Measurements from ENCODE around the gene CCDC188. TPM values are rescaled to one million over a fixed set of nuclear protein-coding genes. Genes with fewer than 3 reads are reported as not detected.

The CCDC188 gene
- total and polyA plus RNA-seq, 2 of the 8 experiments (the other 6 are each of a cell fraction or from before 2014, with no cell fraction given): not detected

DNA sequence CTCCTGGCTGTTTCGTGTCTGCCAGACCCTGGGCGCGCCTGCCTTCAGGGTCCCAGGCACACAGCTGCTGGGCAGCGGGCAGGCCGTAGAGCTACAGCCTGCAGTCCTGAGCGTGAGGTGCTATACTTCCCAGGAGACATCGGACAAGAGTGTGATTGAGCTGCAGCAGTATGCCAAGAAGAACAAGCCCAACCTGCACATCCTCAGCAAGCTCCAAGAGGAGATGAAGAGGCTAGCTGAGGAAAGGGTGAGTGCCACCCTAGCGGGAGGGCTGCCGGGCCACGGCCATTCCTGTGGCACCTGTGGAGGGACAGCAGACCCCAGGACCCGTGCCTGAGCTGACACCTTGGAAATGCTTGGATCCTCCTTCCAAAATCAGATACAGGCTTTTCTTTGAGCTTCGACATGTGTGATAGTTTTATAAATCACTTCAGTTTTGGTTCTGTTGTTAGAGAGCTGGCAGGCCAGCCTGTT is 42.1 kb downstream of the CCDC188 start (continued):
- no peak for TF ChIP-seq SIRT6 (IDR thresholded peaks at IDR 0.05; ENCODE audit: low read length)
- no peak for TF ChIP-seq CREB1 (IDR thresholded peaks at IDR 0.05)
- no peak for TF ChIP-seq SUZ12 (IDR thresholded peaks at IDR 0.05; ENCODE audit: low read length)
